ENCODE data around the gene SEMA4D.

Gene SEMA4D

GRCh38 chr9:89410641-89411350, 87.1 kb downstream of the SEMA4D start:
- FAIRE-seq (peak; percentile 84), DNase-seq (ENCODE audit: insufficient read length) (peak; percentile 58)
- TF ChIP-seq POLR2A (IDR thresholded peaks at IDR 0.05; ENCODE audit: low read depth, low read length) (0 out of 2 replicates have a peak, but pooled peaks have one; percentile 29), TAF1 (IDR thresholded peaks at IDR 0.05; ENCODE audit: borderline replicate concordance, low read depth, low read length) (no peak)

DNA sequence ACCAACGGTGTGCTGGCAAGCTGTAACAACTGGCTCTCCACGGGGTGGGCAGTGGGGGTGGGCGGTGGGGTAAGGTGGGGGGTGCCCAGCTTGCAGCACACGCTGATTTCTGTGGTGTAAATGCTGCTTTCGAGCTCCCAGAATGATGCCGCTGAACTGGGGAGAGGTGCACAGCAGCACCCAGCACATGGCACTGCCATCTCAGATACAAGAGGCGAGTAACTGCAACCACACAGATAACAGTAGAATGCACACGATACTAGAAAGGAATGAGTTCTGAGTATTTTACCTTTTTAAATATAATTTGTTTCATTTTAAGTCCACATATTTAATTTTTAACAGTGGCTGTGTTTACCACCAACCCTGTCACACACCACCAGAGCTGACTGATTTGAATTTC, 87.9 kb downstream of the SEMA4D start:
- DNase-seq (ENCODE audit: insufficient read length) (no peak), FAIRE-seq (no peak)
- no peak for TF ChIP-seq TAF1 (IDR thresholded peaks at IDR 0.05; ENCODE audit: borderline replicate concordance, low read depth, low read length)
- TF ChIP-seq POLR2AphosphoS5 (IDR thresholded peaks at IDR 0.05; ENCODE audit: low read depth, low read length), result no peak
- no peak for TF ChIP-seq POLR2A (IDR thresholded peaks at IDR 0.05; ENCODE audit: low read depth, low read length)

DNA sequence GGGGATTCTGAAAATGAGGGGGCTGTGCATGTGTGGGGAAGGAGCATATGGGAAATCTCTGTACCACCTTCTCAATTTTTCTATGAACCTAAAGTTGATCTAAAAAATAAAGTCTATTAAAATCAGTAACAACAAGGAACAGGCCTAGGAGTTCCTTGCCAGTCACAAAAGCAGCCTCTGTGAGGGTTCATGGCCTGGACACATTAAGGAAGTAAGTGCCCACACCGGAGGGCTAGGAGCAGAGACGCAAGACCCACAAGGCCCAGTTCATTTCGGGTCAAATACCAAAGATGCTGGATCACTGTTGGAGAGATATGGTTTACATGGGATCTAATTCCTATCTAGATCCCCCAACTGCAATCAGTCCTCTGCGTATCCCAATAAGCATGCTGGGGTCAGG, 88.4 kb downstream of the SEMA4D start:
- TF ChIP-seq POLR2A (IDR thresholded peaks at IDR 0.05; ENCODE audit: low read depth, low read length) (no peak), POLR2AphosphoS5 (IDR thresholded peaks at IDR 0.05; ENCODE audit: low read depth, low read length) (no peak), TAF1 (IDR thresholded peaks at IDR 0.05; ENCODE audit: borderline replicate concordance, low read depth, low read length) (no peak)
- FAIRE-seq (peak; percentile 21), DNase-seq (ENCODE audit: insufficient read length) (no peak)

DNA sequence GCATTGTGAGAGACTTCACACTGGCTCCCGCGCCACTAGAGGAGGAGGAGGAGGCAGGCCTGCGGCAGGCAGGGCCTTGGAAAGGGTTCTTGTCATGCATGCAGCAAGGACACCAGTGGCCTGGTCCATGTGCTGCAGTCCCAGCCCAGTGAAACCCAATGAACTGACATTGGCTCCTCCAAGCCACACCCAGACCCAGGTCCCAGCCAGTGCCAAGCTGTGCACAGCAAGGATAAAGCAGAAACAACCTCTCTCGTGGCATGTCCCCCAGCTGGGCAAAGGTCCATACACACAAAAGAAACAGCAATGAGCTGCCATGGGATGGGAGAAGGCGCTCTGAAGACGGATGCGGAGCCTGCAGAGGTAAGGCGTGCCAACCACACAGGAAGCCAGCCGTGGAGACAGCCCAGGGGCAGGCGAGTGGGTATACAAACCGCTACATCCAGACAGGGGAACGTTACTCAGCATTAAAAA, 89.2 kb downstream of the SEMA4D start:
- TF ChIP-seq TAF1 (IDR thresholded peaks at IDR 0.05; ENCODE audit: borderline replicate concordance, low read depth, low read length) (no peak), POLR2A (IDR thresholded peaks at IDR 0.05; ENCODE audit: low read depth, low read length) (no peak), POLR2AphosphoS5 (IDR thresholded peaks at IDR 0.05; ENCODE audit: low read depth, low read length) (no peak)
- DNase-seq (ENCODE audit: insufficient read length), result no peak
- no peak for FAIRE-seq

- DNase-seq (ENCODE audit: insufficient read length) (no peak), FAIRE-seq (peak; percentile 30)
- TF ChIP-seq TAF1 (IDR thresholded peaks at IDR 0.05; ENCODE audit: borderline replicate concordance, low read depth, low read length) (no peak), POLR2AphosphoS5 (IDR thresholded peaks at IDR 0.05; ENCODE audit: low read depth, low read length) (no peak), POLR2A (IDR thresholded peaks at IDR 0.05; ENCODE audit: low read depth, low read length) (no peak)
These were observed 90.8 kb downstream of the SEMA4D start for GRCh38 chr9:89407070-89407469.

- peak; percentile 63 for DNase-seq (ENCODE audit: insufficient read length)
- TF ChIP-seq TAF1 (IDR thresholded peaks at IDR 0.05; ENCODE audit: borderline replicate concordance, low read depth, low read length) (no peak), POLR2AphosphoS5 (IDR thresholded peaks at IDR 0.05; ENCODE audit: low read depth, low read length) (no peak; the same call in 1 of the 2 replicates), POLR2A (IDR thresholded peaks at IDR 0.05; ENCODE audit: low read depth, low read length) (no peak)
- FAIRE-seq, result no peak
These were observed 92.1 kb downstream of the SEMA4D start for GRCh38 chr9:89405826-89406225.

DNA sequence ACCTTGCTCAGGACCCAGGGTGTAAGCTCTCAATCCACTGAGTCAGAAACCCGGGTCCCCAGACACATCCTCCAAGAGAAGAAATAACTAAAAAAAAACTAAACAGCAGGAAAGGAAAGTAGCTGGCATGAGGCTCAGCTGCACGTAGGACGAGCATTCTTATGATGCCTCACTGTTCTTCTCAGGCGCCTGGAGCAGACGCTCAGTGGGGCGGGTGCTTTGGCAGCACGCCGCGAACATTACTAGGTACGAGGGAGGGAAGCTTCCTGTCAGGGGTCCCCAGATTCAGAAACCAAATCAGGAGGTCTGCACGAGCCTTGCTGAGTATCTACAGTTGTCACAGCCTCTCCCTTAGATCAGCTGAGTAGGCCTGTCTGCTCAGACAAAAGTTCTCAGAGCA, 93.8 kb downstream of the SEMA4D start:
- no peak for DNase-seq (ENCODE audit: insufficient read length)
- no peak for TF ChIP-seq TAF1 (IDR thresholded peaks at IDR 0.05; ENCODE audit: borderline replicate concordance, low read depth, low read length)
- no peak for TF ChIP-seq POLR2A (IDR thresholded peaks at IDR 0.05; ENCODE audit: low read depth, low read length)
- TF ChIP-seq POLR2AphosphoS5 (IDR thresholded peaks at IDR 0.05; ENCODE audit: low read depth, low read length), result no peak
- peak; percentile 5 for FAIRE-seq

GRCh38 chr9:89402695-89403427, 95.1 kb downstream of the SEMA4D start:
- FAIRE-seq (no peak), DNase-seq (ENCODE audit: insufficient read length) (no peak)
- no peak for TF ChIP-seq POLR2A (IDR thresholded peaks at IDR 0.05; ENCODE audit: low read depth, low read length)
- no peak for TF ChIP-seq TAF1 (IDR thresholded peaks at IDR 0.05; ENCODE audit: borderline replicate concordance, low read depth, low read length)
- TF ChIP-seq POLR2AphosphoS5 (IDR thresholded peaks at IDR 0.05; ENCODE audit: low read depth, low read length), result 0 out of 2 replicates have a peak, but pooled peaks have one; percentile 36

DNA sequence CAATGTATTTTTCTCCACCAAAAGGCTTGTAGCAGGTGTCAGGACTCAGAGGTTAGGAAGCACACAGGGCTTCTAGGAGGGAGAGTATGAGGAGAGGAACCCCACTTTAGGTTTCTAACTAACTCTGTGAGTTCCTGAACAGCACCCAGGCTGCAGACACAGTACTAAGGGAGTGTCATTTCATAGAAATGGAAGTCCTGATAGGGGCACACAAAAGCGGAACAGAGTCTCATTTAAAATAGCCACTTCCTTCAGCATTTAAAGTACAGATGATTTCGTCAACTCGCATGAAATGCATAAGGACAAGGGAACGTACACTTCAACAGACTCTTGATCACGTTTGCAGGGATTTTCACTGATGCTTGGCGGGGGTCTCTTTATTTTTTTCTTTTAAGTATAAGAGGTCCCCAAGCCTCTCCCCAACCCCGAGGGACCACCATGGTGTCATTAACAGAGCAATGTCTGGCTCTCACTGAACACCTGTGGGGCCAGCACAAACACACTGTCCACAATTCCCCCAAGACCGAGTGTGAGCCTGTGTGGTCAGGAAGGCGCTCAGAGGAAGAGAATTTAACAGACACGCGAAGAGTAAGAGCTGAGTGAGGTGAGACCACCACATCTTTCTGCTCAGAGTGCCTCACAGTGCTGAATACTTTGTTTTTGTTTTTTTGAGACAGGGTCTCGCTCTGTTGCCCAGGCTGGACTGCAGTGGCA, 97.4 kb downstream of the SEMA4D start:
- DNase-seq (ENCODE audit: insufficient read length) (no peak), FAIRE-seq (peak; percentile 92)
- no peak for TF ChIP-seq TAF1 (IDR thresholded peaks at IDR 0.05; ENCODE audit: borderline replicate concordance, low read depth, low read length)
- no peak for TF ChIP-seq POLR2AphosphoS5 (IDR thresholded peaks at IDR 0.05; ENCODE audit: low read depth, low read length)
- TF ChIP-seq POLR2A (IDR thresholded peaks at IDR 0.05; ENCODE audit: low read depth, low read length), result no peak

DNA sequence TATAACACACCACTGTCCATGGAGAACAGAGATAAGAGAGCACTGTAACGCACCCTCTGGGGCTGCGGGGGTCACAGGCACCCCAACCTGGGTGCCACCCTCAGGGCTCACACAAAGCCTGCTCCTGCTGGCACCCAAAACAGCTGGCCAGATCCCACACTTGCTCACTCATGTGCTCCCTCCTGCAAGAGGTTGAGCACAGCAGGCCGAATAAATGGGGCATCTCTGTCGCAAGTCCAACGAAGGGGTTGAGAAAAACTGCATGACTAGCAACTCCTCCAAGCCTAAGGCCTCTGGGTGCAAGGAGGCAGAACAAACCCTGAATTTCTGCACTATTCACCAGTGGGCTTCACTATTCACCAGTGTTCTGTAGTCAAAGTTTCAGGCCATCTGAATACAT, 99.3 kb downstream of the SEMA4D start:
- no peak for DNase-seq (ENCODE audit: insufficient read length)
- FAIRE-seq, result no peak
- TF ChIP-seq POLR2A (IDR thresholded peaks at IDR 0.05; ENCODE audit: low read depth, low read length) (no peak), POLR2AphosphoS5 (IDR thresholded peaks at IDR 0.05; ENCODE audit: low read depth, low read length) (no peak), TAF1 (IDR thresholded peaks at IDR 0.05; ENCODE audit: borderline replicate concordance, low read depth, low read length) (no peak)

DNA sequence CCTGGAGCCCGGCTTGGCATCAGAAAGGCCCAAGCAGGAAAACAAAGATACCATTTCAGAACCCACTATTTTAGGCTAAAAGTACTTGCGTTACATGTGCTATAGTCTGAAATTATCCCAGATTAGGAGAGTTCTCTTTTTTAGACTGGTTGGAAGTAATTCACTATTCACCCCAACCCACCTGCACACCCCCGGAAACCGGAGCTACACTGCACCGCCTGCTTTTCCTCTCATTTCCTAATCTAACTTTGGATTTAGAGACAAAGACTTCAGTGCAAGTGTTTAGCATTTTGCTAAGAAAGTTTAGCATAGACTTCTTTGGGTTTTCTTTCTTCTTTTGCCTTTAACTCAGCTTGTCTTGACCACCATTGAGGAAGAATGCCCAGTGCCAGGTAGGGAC, 100.4 kb downstream of the SEMA4D start:
- TF ChIP-seq POLR2AphosphoS5 (IDR thresholded peaks at IDR 0.05; ENCODE audit: low read depth, low read length), result no peak
- no peak for TF ChIP-seq POLR2A (IDR thresholded peaks at IDR 0.05; ENCODE audit: low read depth, low read length)
- TF ChIP-seq TAF1 (IDR thresholded peaks at IDR 0.05; ENCODE audit: borderline replicate concordance, low read depth, low read length), result no peak
- no peak for FAIRE-seq
- DNase-seq (ENCODE audit: insufficient read length), result no peak

Data from GM12892 (cell line).